GM10248 (cell line): Measurements from ENCODE around the gene P2RY4.
"Not testable (repeated sequence)": the region's sequence is repeated elsewhere in the genome, so short reads cannot be mapped to it uniquely, and the experiment has no call there.

Experiments
- CTCF ChIA-PET: fragments of 300-600 bp; sonication (Branson Sonifier 250); formaldehyde crosslinking; extraction: SDS; loops from one replicate; lab custom pipeline; 2021; ENCODE audit warnings: antibody characterized with exemption; lab: Yijun Ruan, JAX
- POLR2A ChIA-PET: fragments of 350-650 bp; sonication (Branson Sonifier 250); formaldehyde crosslinking; extraction: SDS; loops from one replicate; lab custom pipeline; 2020; ENCODE audit warnings: antibody characterized with exemption; lab: Yijun Ruan, JAX
- DNase-seq: peaks from one replicate; pipeline ENCODE4 v3.0.0; 2012; ENCODE audit errors: extremely low spot score
- TF ChIP-seq, protein P1 (sequence below): IDR thresholded peaks from 2 replicates; pipeline ENCODE4 v1.5.1; 2012; ENCODE audit warnings: mild to moderate bottlenecking, low read depth; ENCODE audit errors: extremely low read depth, missing control alignments, control extremely low read depth

Gene P2RY4

GRCh38 chrX:70281951-70282350 is 21.9 kb upstream of the P2RY4 start, which contains the start of gene RAB41:
RAB41 (plus strand) TSS chrX:70282172; CDS start chrX:70282218, 46 bp downstream.
- CTCF ChIA-PET: no interaction called here
- TF ChIP-seq, protein P1, sequence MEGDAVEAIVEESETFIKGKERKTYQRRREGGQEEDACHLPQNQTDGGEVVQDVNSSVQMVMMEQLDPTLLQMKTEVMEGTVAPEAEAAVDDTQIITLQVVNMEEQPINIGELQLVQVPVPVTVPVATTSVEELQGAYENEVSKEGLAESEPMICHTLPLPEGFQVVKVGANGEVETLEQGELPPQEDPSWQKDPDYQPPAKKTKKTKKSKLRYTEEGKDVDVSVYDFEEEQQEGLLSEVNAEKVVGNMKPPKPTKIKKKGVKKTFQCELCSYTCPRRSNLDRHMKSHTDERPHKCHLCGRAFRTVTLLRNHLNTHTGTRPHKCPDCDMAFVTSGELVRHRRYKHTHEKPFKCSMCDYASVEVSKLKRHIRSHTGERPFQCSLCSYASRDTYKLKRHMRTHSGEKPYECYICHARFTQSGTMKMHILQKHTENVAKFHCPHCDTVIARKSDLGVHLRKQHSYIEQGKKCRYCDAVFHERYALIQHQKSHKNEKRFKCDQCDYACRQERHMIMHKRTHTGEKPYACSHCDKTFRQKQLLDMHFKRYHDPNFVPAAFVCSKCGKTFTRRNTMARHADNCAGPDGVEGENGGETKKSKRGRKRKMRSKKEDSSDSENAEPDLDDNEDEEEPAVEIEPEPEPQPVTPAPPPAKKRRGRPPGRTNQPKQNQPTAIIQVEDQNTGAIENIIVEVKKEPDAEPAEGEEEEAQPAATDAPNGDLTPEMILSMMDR: no peak

DNA sequence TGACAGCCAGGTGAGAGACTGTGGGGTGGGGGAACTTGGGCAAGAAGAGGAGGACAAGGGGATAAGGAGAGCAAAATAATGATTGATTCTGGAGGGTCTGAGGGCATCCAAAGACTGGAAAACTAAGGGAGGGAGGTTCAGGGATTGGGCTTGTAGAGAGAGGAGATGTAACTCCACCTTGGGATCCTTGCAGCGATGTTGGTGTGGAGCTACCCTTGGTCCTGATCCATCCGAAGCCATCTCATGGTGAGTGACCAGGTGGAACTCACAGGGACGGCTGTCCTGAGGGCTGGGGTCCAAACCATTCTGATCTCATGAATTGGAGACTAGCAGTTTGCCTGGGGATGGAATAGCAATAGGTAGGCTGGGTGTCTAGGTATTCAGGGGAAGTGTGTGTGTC is 20.6 kb upstream of the P2RY4 start:
- TF ChIP-seq, protein P1: no peak
- POLR2A ChIA-PET: no interaction called here
- no peak for DNase-seq
- CTCF ChIA-PET: no interaction called here

More at GRCh38 chrX:70281951-70282350, 21.9 kb upstream of the P2RY4 start, which contains the start of gene RAB41:
- DNase-seq: no peak
- POLR2A ChIA-PET: interaction anchor here (0.6 kb wide), 1 partner anchor 139 kb away, joined by 9 read pairs; no protein-coding TSS in a partner anchor

- TF ChIP-seq, protein P1: no peak
- CTCF ChIA-PET: interaction anchor here (0.6 to 0.8 kb wide), 2 partner anchors 11 to 150 kb away, joined by 3 read pairs; partner anchors contain the start of gene KIF4A
- no peak for DNase-seq
- POLR2A ChIA-PET: no interaction called here
Observed at GRCh38 chrX:70279081-70279480, 19.1 kb upstream of the P2RY4 start.

- POLR2A ChIA-PET: not testable (repeated sequence)
Observed at GRCh38 chrX:70274029-70274428, 14.0 kb upstream of the P2RY4 start.

GRCh38 chrX:70268034-70268433 is 8.0 kb upstream of the P2RY4 start, which contains the start of gene ARR3:
ARR3 (plus strand) TSS chrX:70268334; CDS start chrX:70269386, 1,052 bp downstream.
- TF ChIP-seq, protein P1: no peak
- ChIA-PET CTCF (no interaction called here), POLR2A (no interaction called here)
- no peak for DNase-seq

More at GRCh38 chrX:70274029-70274428, 14.0 kb upstream of the P2RY4 start:
- CTCF ChIA-PET: interaction anchor here (2.2 kb wide), 1 partner anchor 12 kb away, joined by 8 read pairs; no protein-coding TSS in a partner anchor
- DNase-seq: not testable (repeated sequence)

- CTCF ChIA-PET: no interaction called here
- TF ChIP-seq, protein P1: no peak
- no peak for DNase-seq
- POLR2A ChIA-PET: no interaction called here
Observed at GRCh38 chrX:70264784-70265183, 4.8 kb upstream of the P2RY4 start.

DNA sequence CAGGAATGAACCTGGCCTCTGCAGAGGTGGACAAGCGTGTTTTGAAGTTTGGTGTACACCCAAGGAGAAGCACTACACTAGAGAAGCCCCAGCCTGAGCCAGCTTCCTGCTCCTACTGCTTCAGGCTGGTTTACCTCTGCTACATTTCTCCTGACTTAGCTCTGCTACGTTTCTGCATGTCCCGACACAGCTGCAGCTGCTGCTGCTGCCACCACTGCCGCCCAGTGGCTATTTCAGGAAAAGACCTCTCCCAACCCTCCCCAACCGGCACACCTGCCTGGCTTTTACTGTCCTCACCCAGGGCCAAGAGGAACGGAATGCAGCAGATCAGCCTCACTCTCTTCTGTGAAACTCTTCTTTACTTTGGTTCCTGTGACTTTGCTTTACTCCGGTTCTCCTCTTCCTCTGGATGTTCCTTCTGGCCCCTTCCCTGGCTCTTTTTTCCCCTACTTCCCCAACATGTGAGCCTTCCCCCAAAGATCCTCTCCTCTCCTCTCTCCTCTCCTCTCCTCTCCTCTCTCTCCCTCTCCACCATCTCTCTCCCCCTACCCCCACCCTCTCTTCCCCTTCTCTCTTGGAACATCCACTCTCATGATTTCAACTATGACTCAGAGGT is 3.1 kb upstream of the P2RY4 start:
- CTCF ChIA-PET: interaction anchor here (0.7 to 1.9 kb wide), 6 partner anchors 9 to 171 kb away, joined by 3 to 8 read pairs (median 4); partner anchors contain the start of gene IGBP1
- peak; percentile 33 for DNase-seq
- POLR2A ChIA-PET: no interaction called here

More for the DNA sequence above, 3.1 kb upstream of the P2RY4 start:
- TF ChIP-seq, protein P1: peak; percentile 43
